GM21447 (cell line): Measurements from ENCODE around the gene HEG1.
"Not testable (repeated sequence)": the region's sequence is repeated elsewhere in the genome, so short reads cannot be mapped to it uniquely, and the experiment has no call there.

Experiments used
- ATAC-seq: cut with Tn5 transposase; IDR thresholded peaks from one replicate; pipeline ENCODE4 v1.9.1; 2021; ENCODE audit not compliant: unreplicated experiment

Gene HEG1

DNA sequence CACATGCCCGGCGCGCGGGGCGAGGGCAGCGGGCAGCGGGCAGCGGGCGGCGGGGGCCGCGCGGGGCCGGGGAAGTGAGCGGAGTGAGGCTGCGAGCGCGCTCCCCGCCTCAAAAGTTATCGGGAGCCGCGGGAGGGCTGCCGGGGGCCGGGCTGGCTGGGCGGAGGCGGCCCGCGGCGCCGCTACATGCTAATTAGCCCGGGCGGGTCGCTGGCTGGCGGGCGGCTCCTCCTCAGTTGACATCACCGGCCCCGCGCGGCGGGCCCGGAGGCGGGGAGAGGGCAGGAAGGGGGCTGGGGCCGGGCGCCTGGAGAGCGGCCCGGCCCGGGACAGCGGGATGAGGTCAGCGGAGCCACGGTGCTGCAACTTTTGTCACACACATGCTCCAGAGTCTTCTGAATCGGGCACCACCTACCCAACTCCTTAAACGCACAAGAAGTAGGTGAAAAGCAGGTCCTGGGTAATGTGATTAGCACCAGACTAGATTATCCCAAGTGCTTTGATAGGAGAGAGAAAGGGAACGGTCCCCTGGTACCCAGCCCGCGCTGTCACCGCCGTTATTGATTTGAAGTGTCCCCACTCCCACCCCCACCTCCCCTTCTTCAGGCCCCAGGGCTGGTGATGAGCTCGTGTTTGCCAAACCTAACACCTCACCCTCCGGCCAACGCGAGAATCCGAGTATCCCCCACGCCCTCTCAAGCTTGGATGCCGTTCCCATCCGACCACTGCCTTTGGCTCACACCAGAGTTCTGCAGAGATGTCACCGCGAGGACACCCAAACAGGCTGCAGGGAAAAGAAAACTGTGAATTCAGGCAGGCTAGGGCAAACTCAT, at the start of gene HEG1:
HEG1 (minus strand) TSS at position 85 of the 833 bp plus-strand sequence. CDS start 107 bp downstream, outside the sequence.
- peak; percentile 51 for ATAC-seq

DNA sequence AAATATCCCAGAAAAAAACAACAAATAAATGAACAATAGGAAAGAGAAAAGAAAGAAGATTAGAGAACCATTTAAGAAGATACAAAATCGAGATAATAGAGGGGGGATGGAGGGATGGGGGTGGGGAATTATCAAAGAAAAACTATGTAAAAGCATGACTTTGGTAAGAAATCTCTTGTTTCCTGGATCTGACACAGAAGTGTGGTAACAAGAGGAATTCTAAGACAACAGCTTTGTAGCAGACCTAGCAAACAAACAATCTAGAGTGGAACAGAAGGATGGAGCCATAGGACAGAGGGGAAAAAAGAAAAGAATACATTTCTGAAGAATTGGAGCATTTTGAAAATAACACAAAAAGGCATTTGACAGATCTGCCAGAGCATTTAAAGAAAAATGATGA, 49.3 kb upstream of the HEG1 start:
- ATAC-seq, result no peak

GRCh38 chr3:125104639-125105038, 48.8 kb upstream of the HEG1 start:
- ATAC-seq, result no peak

GRCh38 chr3:125103406-125103805, 47.6 kb upstream of the HEG1 start:
- no peak for ATAC-seq

GRCh38 chr3:125102470-125102869, 46.7 kb upstream of the HEG1 start:
- ATAC-seq, result no peak

DNA sequence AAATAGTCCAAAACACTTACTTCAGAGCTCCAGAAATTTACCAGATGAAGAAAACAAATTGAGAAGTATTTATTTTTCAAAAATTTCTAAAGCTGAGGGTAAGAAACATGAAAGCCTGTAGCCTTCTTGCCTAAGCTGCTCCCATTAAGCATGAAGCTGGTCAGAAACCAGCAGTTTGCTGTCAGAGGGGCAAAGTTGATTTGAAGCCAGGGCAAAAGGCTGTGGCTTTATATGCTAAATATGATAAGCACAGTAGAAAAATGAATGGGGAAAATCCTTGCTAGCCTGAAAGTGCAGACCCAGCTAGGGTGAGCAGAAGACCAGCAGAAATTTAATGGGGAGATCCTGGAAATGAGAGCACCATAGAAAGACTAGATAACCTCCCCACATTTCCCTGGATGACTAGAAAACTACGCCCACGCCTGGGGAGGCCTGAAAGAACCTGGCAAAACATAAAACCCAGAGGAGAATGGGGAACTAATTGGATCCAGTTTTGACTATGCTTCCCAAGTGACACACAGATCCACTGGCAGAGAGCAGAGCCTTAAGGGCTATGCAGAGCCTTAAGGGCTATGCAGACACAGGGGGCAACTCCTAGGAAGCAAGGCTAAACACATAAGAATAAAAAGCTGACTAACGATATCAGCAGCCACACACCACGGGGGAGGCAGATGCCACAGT, 43.0 kb upstream of the HEG1 start:
- ATAC-seq, result no peak

GRCh38 chr3:125090649-125091048, 34.9 kb upstream of the HEG1 start:
- ATAC-seq, result no peak

GRCh38 chr3:125087768-125088391, 32.1 kb upstream of the HEG1 start:
- ATAC-seq, result no peak

DNA sequence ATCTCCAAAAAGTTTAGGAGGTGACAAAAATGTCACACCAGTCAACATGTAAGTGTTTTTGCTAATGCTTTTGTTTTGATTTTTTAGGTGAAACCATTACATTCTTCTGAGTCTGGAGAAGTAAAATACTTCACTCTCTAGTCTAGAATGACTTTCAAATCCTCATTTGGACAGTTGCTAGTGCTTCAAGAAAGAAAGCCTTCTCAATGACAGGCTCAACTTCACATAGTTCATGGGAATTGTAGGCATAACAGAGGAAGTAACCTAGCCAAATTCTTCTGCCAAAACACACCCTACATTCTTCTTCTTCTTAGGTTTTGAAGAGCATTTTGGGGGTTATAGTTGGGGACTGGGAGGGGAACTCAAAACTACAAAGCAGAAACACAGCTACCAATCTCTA, 29.4 kb upstream of the HEG1 start:
- no peak for ATAC-seq

DNA sequence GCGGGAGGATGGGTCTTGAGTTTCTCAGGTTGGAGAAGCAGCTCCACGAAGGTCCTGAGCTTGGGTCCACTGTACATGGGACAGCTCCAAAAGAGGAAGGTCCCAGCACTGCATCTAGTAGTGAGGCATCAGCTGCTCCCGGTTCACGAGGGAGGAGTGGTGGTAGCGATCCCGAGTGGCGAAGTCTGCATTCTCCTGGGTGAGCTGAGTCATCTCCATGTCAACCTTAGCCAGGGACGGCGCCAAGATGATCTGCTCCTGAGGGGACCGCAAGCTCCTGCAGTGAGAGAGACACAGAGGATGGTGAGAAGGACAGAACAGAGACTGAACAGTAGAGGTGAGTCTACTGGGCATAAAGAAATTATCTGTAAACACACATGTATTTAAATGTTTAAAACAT, 28.0 kb upstream of the HEG1 start:
- ATAC-seq, result no peak

- ATAC-seq, result not testable (repeated sequence)
These were observed 26.5 kb upstream of the HEG1 start for GRCh38 chr3:125082339-125082738.

- ATAC-seq, result no peak
These were observed 24.3 kb upstream of the HEG1 start for GRCh38 chr3:125080077-125080476.

GRCh38 chr3:125079675-125080045, 23.9 kb upstream of the HEG1 start:
- ATAC-seq, result no peak

DNA sequence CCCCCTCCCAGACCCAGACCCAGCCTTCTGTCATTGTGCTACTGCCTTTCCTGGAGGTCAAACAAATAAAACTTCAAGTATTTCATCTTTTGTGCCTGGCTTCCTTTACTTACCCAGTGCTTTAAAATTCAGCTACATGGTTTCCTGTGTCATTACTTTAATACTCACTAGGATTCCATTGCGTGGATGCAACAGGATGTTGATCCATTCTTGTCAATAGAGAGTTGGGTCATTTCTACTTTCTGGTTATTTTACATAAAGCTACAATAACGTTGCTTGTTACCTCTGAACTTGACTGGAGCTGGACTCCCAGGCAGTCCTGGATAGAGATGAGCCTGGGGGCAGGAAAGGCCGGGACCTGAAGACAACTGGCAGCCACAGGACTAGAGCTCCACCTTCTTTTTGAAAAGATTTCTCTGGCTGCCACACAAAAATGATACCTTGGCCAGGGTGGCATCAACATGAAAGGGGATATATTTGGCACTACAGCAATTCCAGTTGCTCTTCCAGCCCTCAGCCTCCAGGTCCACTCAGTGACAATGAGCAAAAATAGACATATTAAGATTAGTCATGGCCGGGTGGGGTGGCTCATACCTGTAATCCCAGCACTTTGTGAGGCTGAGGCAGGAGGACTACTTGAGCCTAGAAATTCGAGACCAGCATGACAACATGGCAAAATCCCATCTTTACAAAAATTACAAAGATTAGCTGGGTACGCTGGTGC, 23.3 kb upstream of the HEG1 start:
- ATAC-seq, result no peak

DNA sequence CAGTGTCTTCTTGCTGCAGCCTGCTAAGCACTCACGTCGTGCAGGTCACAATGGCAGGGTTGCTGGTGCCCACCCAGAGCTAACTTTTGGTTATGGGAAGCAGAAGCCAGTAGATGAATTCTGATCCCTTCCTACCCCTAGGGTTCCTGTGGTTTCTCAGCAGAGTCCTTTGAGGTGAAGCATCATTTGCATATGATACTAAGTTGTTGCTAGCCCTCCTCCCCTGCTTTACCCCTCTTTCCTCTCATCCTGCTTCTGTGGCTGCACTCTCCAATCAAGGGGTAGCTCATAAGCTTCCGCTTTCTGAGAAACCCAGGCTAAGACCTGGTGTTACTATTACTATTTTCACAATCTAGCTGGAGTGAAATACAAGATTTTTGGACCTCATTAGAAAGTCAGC, 22.1 kb upstream of the HEG1 start:
- no peak for ATAC-seq

DNA sequence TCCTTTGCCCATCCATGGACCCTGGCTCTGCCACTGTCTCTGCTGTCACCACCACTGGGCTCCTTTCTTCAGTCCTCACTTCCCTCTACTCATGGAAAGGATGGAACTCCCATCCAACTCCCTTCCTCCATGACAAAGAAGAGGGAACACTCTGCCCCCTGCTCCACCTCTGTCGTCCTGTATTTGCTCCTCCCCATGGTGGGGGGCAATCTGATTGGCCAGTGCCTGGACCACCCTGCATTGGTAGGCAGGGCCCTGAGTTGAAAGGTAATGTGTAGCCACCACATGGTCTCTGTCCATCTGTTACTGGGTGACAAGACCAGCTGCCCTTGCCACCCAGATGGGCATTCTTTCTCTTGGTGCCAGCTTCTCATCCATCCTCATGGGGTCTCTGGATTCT, 20.7 kb upstream of the HEG1 start:
- ATAC-seq, result no peak

DNA sequence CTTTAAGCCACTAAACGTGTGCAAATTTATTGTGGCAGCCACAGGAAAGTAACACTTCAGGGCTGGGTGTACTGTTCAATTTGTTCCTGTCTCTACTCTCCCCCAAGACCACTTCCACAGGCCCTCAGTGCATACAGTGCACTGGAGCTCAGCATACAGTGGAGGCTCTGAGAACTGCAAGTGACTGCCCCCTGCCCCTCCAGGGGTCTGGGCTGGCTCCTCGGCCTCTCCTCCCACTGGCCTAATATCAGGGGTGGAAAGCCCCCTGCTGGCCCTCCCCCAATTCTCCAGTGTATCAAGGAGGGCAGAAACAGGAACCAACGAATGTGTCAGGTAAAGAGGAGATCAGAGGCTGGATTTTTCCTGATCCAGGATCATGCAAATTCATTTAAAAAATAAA, 19.9 kb upstream of the HEG1 start:
- ATAC-seq, result no peak

DNA sequence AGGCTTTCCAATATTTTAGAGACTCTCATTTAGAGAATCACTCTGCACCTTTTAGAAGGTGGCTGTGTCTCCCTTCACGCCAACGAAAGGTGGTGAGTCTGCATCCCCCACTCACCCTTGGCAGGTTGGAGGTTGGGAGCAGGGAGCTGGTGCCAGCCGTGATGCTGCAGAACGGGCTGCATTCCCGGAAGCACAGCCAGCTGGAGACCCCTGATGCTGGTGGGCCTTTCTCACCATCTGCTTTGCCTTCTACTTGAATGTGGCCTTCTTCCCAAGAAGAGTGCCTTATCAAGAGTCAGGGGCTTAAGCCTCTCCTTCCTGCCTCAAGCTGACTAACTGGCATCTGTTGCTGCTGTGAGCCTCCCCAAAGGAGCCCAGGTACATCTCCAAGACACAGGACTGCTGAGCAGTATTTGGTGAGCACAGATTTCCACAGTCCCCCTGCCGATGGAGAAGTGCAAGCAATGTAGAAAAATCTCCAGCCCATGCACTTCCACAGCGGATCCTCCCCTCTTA, 17.7 kb upstream of the HEG1 start:
- no peak for ATAC-seq

- no peak for ATAC-seq
These were observed 17.1 kb upstream of the HEG1 start for GRCh38 chr3:125072749-125073389.

DNA sequence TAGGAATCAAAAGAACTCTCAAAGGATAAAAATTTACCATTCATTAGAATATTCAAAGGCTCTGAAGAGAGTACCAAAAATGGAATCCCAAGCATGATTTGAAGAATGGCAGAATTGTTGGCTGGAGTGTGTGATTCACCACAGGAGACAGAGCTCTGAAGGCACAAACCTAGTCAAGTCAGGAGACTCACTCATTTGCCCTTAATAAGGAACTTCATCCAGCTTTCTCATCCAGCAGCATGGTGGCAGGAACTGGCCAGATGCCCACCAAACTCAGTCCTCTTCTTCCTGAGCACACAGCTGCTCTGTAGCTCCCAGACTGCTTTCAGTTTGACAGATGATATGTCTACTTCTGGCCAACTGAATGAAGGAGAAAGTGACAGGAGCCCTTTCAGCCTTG, 16.5 kb upstream of the HEG1 start:
- no peak for ATAC-seq
